Ovary (tissue), 3 donors: ENCODE data around the gene MLPH.

Experiments
- POLR2A ChIP-seq: fragments of 450-650 bp; IDR thresholded peaks from one replicate; pipeline ENCODE4 v1.6.1; 2017; ENCODE audit warnings: antibody characterized with exemption, mild to moderate bottlenecking, moderate library complexity
- TF ChIP-seq, protein P1 (sequence below), 3 donors: fragments of 450-650 bp in 2 of 3; fragments of 200-600 bp in 1 of 3; IDR thresholded peaks; one replicate each; pipeline versions ENCODE4 v1.5.1 to v1.8.0; 2016 to 2022; ENCODE audit warnings: antibody characterized with exemption in 3 of 3, mild to moderate bottlenecking in 1 of 3
- donor health status: DM: no; HTN: no; CAD: no.

- TF ChIP-seq, protein P1, sequence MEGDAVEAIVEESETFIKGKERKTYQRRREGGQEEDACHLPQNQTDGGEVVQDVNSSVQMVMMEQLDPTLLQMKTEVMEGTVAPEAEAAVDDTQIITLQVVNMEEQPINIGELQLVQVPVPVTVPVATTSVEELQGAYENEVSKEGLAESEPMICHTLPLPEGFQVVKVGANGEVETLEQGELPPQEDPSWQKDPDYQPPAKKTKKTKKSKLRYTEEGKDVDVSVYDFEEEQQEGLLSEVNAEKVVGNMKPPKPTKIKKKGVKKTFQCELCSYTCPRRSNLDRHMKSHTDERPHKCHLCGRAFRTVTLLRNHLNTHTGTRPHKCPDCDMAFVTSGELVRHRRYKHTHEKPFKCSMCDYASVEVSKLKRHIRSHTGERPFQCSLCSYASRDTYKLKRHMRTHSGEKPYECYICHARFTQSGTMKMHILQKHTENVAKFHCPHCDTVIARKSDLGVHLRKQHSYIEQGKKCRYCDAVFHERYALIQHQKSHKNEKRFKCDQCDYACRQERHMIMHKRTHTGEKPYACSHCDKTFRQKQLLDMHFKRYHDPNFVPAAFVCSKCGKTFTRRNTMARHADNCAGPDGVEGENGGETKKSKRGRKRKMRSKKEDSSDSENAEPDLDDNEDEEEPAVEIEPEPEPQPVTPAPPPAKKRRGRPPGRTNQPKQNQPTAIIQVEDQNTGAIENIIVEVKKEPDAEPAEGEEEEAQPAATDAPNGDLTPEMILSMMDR (IDR thresholded peaks at IDR 0.05): no peak
- no peak for TF ChIP-seq POLR2A
Observed at GRCh38 chr2:237475704-237476141, 11.3 kb upstream of the MLPH start.
